ENCODE data around the gene ABR.

- TF ChIP-seq CTCF (IDR thresholded peaks at IDR 0.05), result no peak
- TF ChIP-seq POLR2A (IDR thresholded peaks at IDR 0.05), result no peak
- TF ChIP-seq EP300 (IDR thresholded peaks at IDR 0.05), result no peak
These were observed 131.8 kb downstream of the ABR start for GRCh38 chr17:1047879-1048470.
